ENCODE measurements around the gene LDHB. TPM values are rescaled to one million over a fixed set of nuclear protein-coding genes. Genes with fewer than 3 reads are reported as not detected.
A peak's percentile ranks its signal among the peaks of the same experiment; 100 is the strongest.
"Not testable (repeated sequence)": the region's sequence is repeated elsewhere in the genome, so short reads cannot be mapped to it uniquely, and the experiment has no call there.

LDHB gene
- total RNA-seq, 1 donor, result 579 TPM

DNA sequence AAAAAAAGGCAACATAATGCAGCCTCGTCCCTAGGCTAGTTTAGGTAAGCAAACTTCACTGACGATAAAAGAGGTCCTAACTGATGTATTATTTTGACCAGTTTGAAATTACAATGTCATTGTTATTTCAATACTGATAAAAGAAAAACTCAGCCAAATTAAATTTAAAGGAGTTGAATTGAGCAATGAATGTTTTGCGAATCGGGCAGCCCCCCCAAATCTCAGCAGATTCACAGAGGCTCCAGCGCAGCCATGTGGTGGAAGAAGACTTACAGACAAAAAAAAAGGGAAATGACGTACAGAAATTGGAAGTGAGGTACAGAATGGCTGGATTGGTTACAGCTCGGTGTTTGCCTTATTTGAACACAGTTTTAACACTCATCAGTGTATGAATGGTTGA is 8.2 kb upstream of the LDHB start:
- no peak for DNase-seq (ENCODE audit: low read depth)
- TF ChIP-seq, protein P1, sequence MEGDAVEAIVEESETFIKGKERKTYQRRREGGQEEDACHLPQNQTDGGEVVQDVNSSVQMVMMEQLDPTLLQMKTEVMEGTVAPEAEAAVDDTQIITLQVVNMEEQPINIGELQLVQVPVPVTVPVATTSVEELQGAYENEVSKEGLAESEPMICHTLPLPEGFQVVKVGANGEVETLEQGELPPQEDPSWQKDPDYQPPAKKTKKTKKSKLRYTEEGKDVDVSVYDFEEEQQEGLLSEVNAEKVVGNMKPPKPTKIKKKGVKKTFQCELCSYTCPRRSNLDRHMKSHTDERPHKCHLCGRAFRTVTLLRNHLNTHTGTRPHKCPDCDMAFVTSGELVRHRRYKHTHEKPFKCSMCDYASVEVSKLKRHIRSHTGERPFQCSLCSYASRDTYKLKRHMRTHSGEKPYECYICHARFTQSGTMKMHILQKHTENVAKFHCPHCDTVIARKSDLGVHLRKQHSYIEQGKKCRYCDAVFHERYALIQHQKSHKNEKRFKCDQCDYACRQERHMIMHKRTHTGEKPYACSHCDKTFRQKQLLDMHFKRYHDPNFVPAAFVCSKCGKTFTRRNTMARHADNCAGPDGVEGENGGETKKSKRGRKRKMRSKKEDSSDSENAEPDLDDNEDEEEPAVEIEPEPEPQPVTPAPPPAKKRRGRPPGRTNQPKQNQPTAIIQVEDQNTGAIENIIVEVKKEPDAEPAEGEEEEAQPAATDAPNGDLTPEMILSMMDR (IDR thresholded peaks at IDR 0.05; ENCODE audit: insufficient read depth, low read length), result no peak

DNA sequence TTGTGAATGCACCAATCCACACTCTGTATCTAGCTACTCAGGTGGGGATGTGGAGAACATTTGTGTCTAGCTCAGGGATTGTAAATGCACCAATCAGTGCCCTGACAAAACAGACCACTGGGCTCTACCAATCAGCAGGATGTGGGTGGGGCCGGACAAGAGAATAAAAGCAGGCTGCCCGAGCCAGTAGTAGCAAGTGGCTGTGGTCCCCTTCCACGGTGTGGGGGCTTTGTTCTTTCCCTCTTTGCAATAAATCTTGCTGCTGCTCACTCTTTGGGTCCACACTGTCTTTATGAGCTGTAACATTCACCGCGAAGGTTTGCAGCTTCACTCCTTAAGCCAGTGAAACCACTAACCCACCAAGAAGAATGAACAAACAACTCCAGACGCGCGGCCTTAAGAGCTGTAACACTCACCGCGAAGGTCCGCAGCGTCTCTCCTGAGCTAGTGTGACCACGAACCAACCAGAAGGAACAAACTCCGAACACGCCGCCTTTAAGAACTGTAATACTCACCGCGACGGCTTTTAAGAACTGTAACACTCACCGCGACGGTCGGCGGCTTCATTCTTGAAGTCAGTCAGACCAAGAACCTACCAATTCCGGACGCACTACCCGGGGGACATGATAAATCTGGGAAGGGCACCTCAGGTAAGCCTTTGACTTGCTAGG is 4.6 kb upstream of the LDHB start:
- TF ChIP-seq, protein P1 (IDR thresholded peaks at IDR 0.05; ENCODE audit: insufficient read depth, low read length), result no peak
- no peak for DNase-seq (ENCODE audit: low read depth)
- no peak overlapping the region for H3K4me3 ChIP-seq (ENCODE audit: low read depth, low read length)

More for the DNA sequence above, 8.2 kb upstream of the LDHB start:
- no peak overlapping the region for H3K4me3 ChIP-seq (ENCODE audit: low read depth, low read length)

DNA sequence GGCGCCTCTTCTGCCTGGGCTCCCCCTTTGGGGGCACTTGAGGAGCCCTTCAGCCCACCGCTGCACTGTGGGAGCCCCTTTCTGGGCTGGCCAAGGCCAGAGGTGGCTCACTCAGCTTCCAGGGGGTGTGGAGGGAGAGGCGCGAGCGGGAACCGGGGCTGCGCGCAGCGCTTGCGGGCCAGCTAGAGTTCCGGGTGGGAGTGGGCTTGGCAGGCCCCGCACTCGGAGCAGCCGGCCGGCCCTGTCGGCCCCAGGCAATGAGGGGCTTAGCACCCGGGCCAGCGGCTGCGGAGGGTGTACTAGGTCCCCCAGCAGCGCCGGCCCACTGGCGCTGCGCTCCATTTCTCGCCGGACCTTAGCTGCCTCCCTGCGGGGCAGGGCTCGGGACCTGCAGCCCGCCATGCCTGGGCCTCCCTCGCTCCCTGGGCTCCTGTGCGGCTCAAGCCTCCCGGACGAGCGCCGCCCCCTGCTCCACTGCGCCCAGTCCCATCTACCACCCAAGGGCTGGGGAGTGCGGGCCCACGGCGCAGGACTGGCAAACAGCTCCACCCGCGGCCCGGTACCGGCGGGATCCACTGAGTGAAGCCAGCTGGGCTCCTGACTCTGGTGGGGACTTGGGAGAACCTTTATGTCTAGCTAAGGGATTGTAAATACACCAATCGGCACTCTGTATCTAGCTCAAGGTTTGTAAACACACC is 3.9 kb upstream of the LDHB start:
- not testable (repeated sequence) for DNase-seq (ENCODE audit: low read depth)

DNA sequence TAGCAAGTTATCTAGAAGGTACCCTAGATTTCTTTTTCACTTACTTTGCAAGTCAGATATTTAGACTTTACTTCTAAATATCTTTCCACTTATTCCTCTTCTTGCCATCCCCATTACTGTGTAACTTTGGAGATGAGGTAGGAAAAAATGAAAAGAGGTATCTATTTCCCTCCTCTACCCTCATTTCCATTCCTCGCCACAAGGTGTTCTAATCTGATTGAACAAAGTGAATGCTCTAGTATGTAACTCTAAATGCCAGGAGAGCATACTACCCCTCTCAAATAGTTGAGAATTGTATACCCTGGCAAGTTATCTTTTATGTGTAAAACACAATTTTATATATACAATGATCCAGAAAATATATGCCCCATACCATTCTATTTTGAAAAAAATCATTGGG is 1.7 kb upstream of the LDHB start:
- no peak for DNase-seq (ENCODE audit: low read depth)
- H3K4me3 ChIP-seq (ENCODE audit: low read depth, low read length), result no peak overlapping the region

More for the DNA sequence above, 3.9 kb upstream of the LDHB start:
- H3K4me3 ChIP-seq (ENCODE audit: low read depth, low read length), result not testable (repeated sequence)

DNA sequence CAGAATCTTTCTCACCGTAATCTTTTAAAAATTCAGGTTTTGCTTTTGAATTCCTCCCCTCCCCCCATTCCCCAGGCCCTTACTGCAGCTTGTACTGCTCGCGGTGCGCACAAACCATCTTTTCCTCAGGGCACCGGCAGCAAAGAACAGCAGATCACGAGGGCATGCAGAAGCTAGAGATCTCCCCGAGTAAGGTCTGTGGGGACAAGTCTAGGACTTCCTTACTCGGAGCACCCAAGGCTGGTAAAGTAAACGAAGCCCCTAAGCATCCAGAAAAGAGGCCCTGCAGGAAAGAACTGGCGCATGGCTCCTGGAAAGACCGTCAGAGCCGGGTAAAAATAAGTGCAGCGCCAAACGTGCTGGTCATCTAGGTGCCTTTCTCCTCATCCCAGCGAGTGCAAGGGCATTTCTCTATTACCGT is 727 bp downstream of the LDHB start:
- DNase-seq (ENCODE audit: low read depth), result peak; percentile 52
- TF ChIP-seq, protein P1 (IDR thresholded peaks at IDR 0.05; ENCODE audit: insufficient read depth, low read length), result no peak
- H3K4me3 ChIP-seq (ENCODE audit: low read depth, low read length), result peak overlapping the region; percentile 95

More for the DNA sequence above, 1.7 kb upstream of the LDHB start:
- TF ChIP-seq, protein P1 (IDR thresholded peaks at IDR 0.05; ENCODE audit: insufficient read depth, low read length), result peak; percentile 20

DNA sequence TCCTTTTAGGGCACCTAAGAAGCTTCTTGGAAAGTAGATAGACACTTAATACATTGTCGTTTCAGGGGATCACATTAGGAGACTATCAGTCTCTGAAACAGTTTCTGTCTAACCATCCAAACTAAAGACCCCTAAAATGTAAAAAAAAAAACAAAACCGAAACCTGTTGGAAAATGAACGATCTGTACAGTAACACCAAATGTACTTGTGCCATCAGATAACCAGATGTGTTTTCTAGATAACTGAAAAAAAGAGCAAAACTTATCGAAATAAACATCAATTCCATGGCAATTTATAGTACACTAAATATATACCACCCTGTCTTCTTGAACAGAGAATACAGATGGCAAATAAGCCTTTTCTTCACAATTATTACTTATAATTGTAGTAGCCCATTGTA is 2.1 kb downstream of the LDHB start:
- TF ChIP-seq, protein P1 (IDR thresholded peaks at IDR 0.05; ENCODE audit: insufficient read depth, low read length), result no peak
- peak overlapping the region; percentile 95 for H3K4me3 ChIP-seq (ENCODE audit: low read depth, low read length)
- no peak for DNase-seq (ENCODE audit: low read depth)

DNA sequence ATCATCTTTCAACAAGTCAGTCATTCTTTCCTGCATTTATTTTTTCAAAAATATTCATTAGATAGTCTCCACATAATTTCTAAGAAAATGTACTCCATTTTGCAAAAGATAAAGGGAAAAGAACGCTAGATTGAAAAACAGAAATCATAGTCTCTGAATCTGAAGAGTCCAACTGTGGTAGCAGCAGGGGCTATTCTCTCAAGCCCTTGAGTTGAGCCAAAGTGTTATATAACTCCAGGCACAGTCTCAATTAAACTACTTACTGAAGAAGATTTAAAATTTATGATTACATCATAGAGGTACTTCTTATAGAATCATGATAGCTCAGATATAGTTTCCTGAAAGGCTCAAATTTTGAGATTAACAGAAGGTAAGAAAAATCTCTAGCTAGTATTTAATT is 5.8 kb downstream of the LDHB start:
- no peak for DNase-seq (ENCODE audit: low read depth)
- TF ChIP-seq, protein P1 (IDR thresholded peaks at IDR 0.05; ENCODE audit: insufficient read depth, low read length), result no peak
- no peak overlapping the region for H3K4me3 ChIP-seq (ENCODE audit: low read depth, low read length)
